B cell (primary cell): ENCODE measurements around the gene PCBP3. TPM values are rescaled to one million over a fixed set of nuclear protein-coding genes. Genes with fewer than 3 reads are reported as not detected.

Source experiments
- ATAC-seq: fragments of 200-7000 bp; cut with Tn5 transposase; one replicate; pipeline ENCODE4 v1.10.0; 2021; ENCODE audit warnings: low read depth, mild to moderate bottlenecking, moderate number of reproducible peaks, moderate library complexity
- CTCF ChIA-PET: fragments of 350-600 bp; sonication (Branson Sonifier 250); formaldehyde crosslinking; loops from one replicate; lab custom pipeline; 2021; ENCODE audit warnings: antibody characterized with exemption, inconsistent platforms; lab: Charles Lee
- POLR2A ChIA-PET: fragments of 350-600 bp; sonication (Branson Sonifier 250); formaldehyde crosslinking; loops from one replicate; lab custom pipeline; 2021; ENCODE audit warnings: antibody characterized with exemption; lab: Charles Lee
- DNase-seq: peaks from one replicate; pipeline ENCODE4 v3.0.0; 2013
- H2AFZ ChIP-seq: 2 replicates; pipeline ENCODE4 v1.6.1; 2012; ENCODE audit warnings: mild to moderate bottlenecking, low read depth, low read length; ENCODE audit not compliant: insufficient read depth, poor library complexity, severe bottlenecking
- H3K27ac ChIP-seq, 2 donors: 1 replicate in 1 of 2; 2 replicates in 1 of 2; pipeline ENCODE4 v1.5.1; 2012 to 2013; ENCODE audit warnings: low read length in 2 of 2, mild to moderate bottlenecking in 2 of 2, moderate library complexity in 1 of 2
- H3K27me3 ChIP-seq, 4 experiments: fragments of 200-600 bp in 1 of 4; sonication (generic) in 1 of 4; replicated peaks in 1 of 4; 1 replicate in 2 of 4; 2 replicates in 2 of 4; pipeline versions ENCODE4 v1.6.1 to v1.7.0; 2013 to 2016; ENCODE audit warnings: low read length in 3 of 4, mild to moderate bottlenecking in 2 of 4, mixed read lengths in 1 of 4, moderate library complexity in 1 of 4; ENCODE audit not compliant: insufficient read depth in 4 of 4, control insufficient read depth in 3 of 4; ENCODE audit errors: control extremely low read depth in 1 of 4
- H3K36me3 ChIP-seq, 2 experiments: replicated peaks in 1 of 2; 1 replicate in 1 of 2; 2 replicates in 1 of 2; pipeline versions ENCODE4 v1.6.1 to v1.7.1; 2013; ENCODE audit warnings: low read length in 1 of 2; ENCODE audit not compliant: insufficient read depth in 2 of 2, control insufficient read depth in 1 of 2; ENCODE audit errors: control extremely low read depth in 1 of 2, extremely low read depth in 1 of 2
- H3K4me1 ChIP-seq, 2 donors: fragments of 200-600 bp in 1 of 2; sonication (generic) in 1 of 2; 1 replicate in 1 of 2; 2 replicates in 1 of 2; pipeline versions ENCODE4 v1.5.1 to v1.6.1; 2013 to 2017; ENCODE audit warnings: low read length in 2 of 2; ENCODE audit not compliant: control insufficient read depth in 2 of 2, insufficient read depth in 2 of 2
- H3K4me2 ChIP-seq: replicated peaks from 2 replicates; pipeline ENCODE3; 2012; ENCODE audit warnings: mild to moderate bottlenecking, low read depth, low read length; ENCODE audit not compliant: poor library complexity, severe bottlenecking
- H3K4me3 ChIP-seq, 5 experiments: fragments of 200-600 bp in 1 of 5; sonication (generic) in 1 of 5; 1 replicate in 3 of 5; 2 replicates in 2 of 5; pipeline versions ENCODE4 v1.5.1 to v1.7.0; 2011 to 2016; ENCODE audit warnings: low read length in 4 of 5, mild to moderate bottlenecking in 4 of 5, low read depth in 2 of 5, control low read depth in 1 of 5, moderate library complexity in 1 of 5; ENCODE audit not compliant: insufficient read depth in 1 of 5; ENCODE audit errors: control extremely low read depth in 1 of 5, extremely low read depth in 1 of 5
- H3K79me2 ChIP-seq: fragments of 200-600 bp; sonication (generic); one replicate; pipeline ENCODE4 v1.6.0; 2016; ENCODE audit warnings: low read length; ENCODE audit not compliant: control insufficient read depth, insufficient read depth
- H3K9ac ChIP-seq: fragments of 200-600 bp; sonication (generic); 2 replicates; pipeline ENCODE4 v1.6.1; 2017; ENCODE audit warnings: mild to moderate bottlenecking, low read length, moderate library complexity
- H3K9me3 ChIP-seq, 3 donors: one replicate each; pipeline versions ENCODE4 v1.6.1 to v1.7.1; 2013; ENCODE audit warnings: low read length in 2 of 3; ENCODE audit not compliant: control insufficient read depth in 2 of 3, insufficient read depth in 1 of 3; ENCODE audit errors: control extremely low read depth in 1 of 3
- H4K20me1 ChIP-seq: 2 replicates; pipeline ENCODE4 v1.6.0; 2012; ENCODE audit warnings: mild to moderate bottlenecking, low read length; ENCODE audit not compliant: insufficient read depth, control insufficient read depth, poor library complexity, severe bottlenecking
- H3K27ac Mint-ChIP-seq: one replicate; pipeline ENCODE4 v1.8.0; 2021; ENCODE audit warnings: mixed read lengths
- H3K27me3 Mint-ChIP-seq: one replicate; pipeline ENCODE4 v1.8.0; 2021; ENCODE audit warnings: mixed read lengths
- H3K4me1 Mint-ChIP-seq: one replicate; pipeline ENCODE4 v1.8.0; 2021; ENCODE audit warnings: mixed read lengths
- H3K4me3 Mint-ChIP-seq: one replicate; pipeline ENCODE4 v1.8.0; 2021; ENCODE audit warnings: mixed read lengths
- H3K9me3 Mint-ChIP-seq: one replicate; pipeline ENCODE4 v1.8.0; 2022; ENCODE audit warnings: mixed read lengths; ENCODE audit not compliant: insufficient read depth
- EZH2 ChIP-seq: IDR thresholded peaks from 2 replicates; pipeline ENCODE4 v1.6.1; 2012; ENCODE audit warnings: borderline replicate concordance, low read depth, mild to moderate bottlenecking, moderate library complexity, low read length; ENCODE audit not compliant: insufficient read depth, poor library complexity, severe bottlenecking
- WGBS: methylation state at CpG from one replicate; pipeline ENCODE4 v1.1.5; 2013; ENCODE audit warnings: missing lambda C conversion rate; ENCODE audit not compliant: insufficient coverage; 5-methylcytosine and 5-hydroxymethylcytosine counted together
- intact Hi-C: fragments of 100-400 bp; cut with micrococcal nuclease; formaldehyde crosslinking; loops from one replicate; pipeline ENCODE4 v1.10.0; 2022
- polyA plus RNA-seq: library from polyadenylated mRNA; depleted of rRNA; stranded (reverse); fragments of >200 nt; gene quantifications from 2 replicates; pipeline ENCODE4 v1.2.3, GENCODE V29; 2012
- total RNA-seq, 2 donors: library from RNA; stranded (reverse); fragments of 120-200 nt in 1 of 2; gene quantifications; 1 replicate in 1 of 2; 2 replicates in 1 of 2; pipeline versions ENCODE4 v1.2.3 to v1.2.4, GENCODE V29; 2013 to 2022
- TF ChIP-seq, protein P1 (sequence below): fragments of 200-600 bp; IDR thresholded peaks from one replicate; pipeline ENCODE4 v1.8.0; 2022; ENCODE audit warnings: antibody characterized with exemption, mild to moderate bottlenecking

Gene PCBP3
- total and polyA plus RNA-seq, 2 donors (not counting 1 experiment from before 2014, with no cell fraction given), result 0.45 to 2.7 TPM

DNA sequence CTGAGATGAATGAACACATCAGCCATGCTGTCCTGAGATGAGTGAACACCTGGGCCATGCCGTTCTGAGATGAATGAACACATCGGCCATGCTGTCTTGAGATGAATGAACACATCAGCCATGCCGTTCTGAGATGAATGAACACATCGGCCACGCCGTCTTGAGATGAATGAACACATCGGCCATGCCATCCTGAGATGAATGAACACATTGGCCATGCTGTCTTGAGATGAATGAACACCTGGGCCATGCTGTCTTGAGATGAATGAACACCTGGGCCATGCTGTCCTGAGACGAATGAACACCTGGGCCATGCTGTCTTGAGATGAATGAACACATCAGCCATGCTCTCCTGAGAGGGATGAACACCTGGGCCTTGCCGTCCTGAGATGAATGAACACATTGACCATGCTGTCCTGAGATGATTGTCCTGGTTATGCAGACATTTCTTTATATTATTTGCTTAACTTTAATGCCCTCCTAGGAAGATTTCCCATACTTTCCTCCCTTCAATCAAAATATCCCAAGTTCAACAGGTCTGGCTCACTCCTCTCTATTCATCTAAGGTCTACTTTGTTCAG is 289.5 kb downstream of the PCBP3 start:
- Mint-ChIP-seq H3K4me1 (no peaks in the 10 kb centered on the region), H3K27ac (no peak overlapping the region), H3K27me3 (peaks cover 8% of the 10 kb centered on the region), H3K9me3 (no peaks in the 10 kb centered on the region), H3K4me3 (no peak overlapping the region)
- Histone ChIP-seq H3K27me3 (no peaks in the 10 kb centered on the region), H3K4me3 (no peak overlapping the region), H3K4me1 (no peaks in the 10 kb centered on the region), H3K9ac (no peak overlapping the region), H3K79me2 (no peaks in the 10 kb centered on the region), H4K20me1 (no peaks in the 10 kb centered on the region), H3K4me2 (no peak overlapping the region), H3K27ac (no peak overlapping the region), H2AFZ (no peak overlapping the region), H3K9me3 (peaks cover 0 to 57% (median 13%) of the 10 kb centered on the region in 3 donors), H3K36me3 (no peaks in the 10 kb centered on the region)
- WGBS, result 63% methylated on average over 8 of the region's 9 CpGs
- no peak for TF ChIP-seq EZH2
- ATAC-seq (no peak), DNase-seq (no peak)
- intact Hi-C loops, result no loop called here
- ChIA-PET POLR2A (no interaction called here), CTCF (no interaction called here)

DNA sequence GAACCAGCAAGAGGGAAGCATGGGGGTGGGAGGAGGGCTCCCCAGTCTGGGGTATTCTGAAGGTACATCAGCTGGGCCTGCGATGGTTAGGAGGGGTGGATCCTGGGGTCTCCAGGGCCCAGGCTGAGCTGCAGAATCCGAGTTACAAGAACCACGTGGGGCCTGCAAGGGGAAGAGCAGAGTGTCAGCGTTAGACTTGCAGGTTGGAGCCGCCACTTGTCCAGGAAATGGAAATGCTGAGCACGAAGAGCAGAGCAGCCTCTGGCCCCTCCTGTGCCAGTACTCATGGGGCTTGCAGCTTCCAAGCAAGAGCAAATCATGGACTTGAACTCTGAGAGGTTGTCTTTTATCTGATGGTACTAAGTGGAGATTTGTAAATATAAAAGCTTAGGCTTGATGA is 290.6 kb downstream of the PCBP3 start:
- no peaks in the 10 kb centered on the region for H3K4me1 Mint-ChIP-seq
- H3K4me2 ChIP-seq, result no peak overlapping the region
- CTCF ChIA-PET, result no interaction called here
- peaks cover 0 to 59% (median 13%) of the 10 kb centered on the region in 3 donors for H3K9me3 ChIP-seq
- POLR2A ChIA-PET, result no interaction called here
- H3K4me3 Mint-ChIP-seq, result no peak overlapping the region
- ATAC-seq (no peak), DNase-seq (no peak)
- H3K4me1 ChIP-seq, result no peaks in the 10 kb centered on the region
- no peaks in the 10 kb centered on the region for H3K79me2 ChIP-seq
- no peaks in the 10 kb centered on the region for H3K27me3 ChIP-seq
- H3K9me3 Mint-ChIP-seq, result no peaks in the 10 kb centered on the region
- no peak overlapping the region for H3K4me3 ChIP-seq
- no peak overlapping the region for H2AFZ ChIP-seq
- no peak for TF ChIP-seq EZH2
- TF ChIP-seq, protein P1, sequence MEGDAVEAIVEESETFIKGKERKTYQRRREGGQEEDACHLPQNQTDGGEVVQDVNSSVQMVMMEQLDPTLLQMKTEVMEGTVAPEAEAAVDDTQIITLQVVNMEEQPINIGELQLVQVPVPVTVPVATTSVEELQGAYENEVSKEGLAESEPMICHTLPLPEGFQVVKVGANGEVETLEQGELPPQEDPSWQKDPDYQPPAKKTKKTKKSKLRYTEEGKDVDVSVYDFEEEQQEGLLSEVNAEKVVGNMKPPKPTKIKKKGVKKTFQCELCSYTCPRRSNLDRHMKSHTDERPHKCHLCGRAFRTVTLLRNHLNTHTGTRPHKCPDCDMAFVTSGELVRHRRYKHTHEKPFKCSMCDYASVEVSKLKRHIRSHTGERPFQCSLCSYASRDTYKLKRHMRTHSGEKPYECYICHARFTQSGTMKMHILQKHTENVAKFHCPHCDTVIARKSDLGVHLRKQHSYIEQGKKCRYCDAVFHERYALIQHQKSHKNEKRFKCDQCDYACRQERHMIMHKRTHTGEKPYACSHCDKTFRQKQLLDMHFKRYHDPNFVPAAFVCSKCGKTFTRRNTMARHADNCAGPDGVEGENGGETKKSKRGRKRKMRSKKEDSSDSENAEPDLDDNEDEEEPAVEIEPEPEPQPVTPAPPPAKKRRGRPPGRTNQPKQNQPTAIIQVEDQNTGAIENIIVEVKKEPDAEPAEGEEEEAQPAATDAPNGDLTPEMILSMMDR, result no peak
- H3K27ac ChIP-seq, result no peak overlapping the region
- H4K20me1 ChIP-seq, result no peaks in the 10 kb centered on the region
- 74% methylated on average over 6 of the region's 6 CpGs for WGBS
- no peak overlapping the region for H3K27ac Mint-ChIP-seq
- H3K36me3 ChIP-seq, result no peaks in the 10 kb centered on the region
- intact Hi-C loops, result no loop called here
- no peak overlapping the region for H3K9ac ChIP-seq
- peaks cover 8% of the 10 kb centered on the region for H3K27me3 Mint-ChIP-seq
